HG03196 (cell line): ENCODE results near the gene SLC46A1.
A peak's percentile ranks its signal among the peaks of the same experiment; 100 is the strongest.
"Not testable (repeated sequence)": the region's sequence is repeated elsewhere in the genome, so short reads cannot be mapped to it uniquely, and the experiment has no call there.

ENCODE experiments used
- ATAC-seq: cut with Tn5 transposase; IDR thresholded peaks from one replicate; pipeline ENCODE4 v1.9.1; 2021; ENCODE audit not compliant: unreplicated experiment

Gene SLC46A1

GRCh38 chr17:28405632-28406472, at the start of gene SLC46A1:
Gene SLC46A1, minus strand, starts transcription at chr17:28406212. Its CDS starts 98 bp downstream, at chr17:28406114.
- ATAC-seq = peak; percentile 46

GRCh38 chr17:28449859-28450258, 43.8 kb upstream of the SLC46A1 start:
- ATAC-seq = no peak

- no peak for ATAC-seq
Measured at GRCh38 chr17:28447396-28447760, 41.4 kb upstream of the SLC46A1 start.

- ATAC-seq = no peak
Measured at GRCh38 chr17:28446716-28447395, 40.8 kb upstream of the SLC46A1 start.

- no peak for ATAC-seq
Measured at GRCh38 chr17:28443901-28444638, 38.1 kb upstream of the SLC46A1 start.

GRCh38 chr17:28434326-28434725, 28.3 kb upstream of the SLC46A1 start:
- not testable (repeated sequence) for ATAC-seq

- no peak for ATAC-seq
Measured at GRCh38 chr17:28433721-28434120, 27.7 kb upstream of the SLC46A1 start.

- not testable (repeated sequence) for ATAC-seq
Measured at GRCh38 chr17:28427982-28428381, 22.0 kb upstream of the SLC46A1 start.

GRCh38 chr17:28427371-28427770, 21.4 kb upstream of the SLC46A1 start:
- ATAC-seq = no peak

- ATAC-seq = no peak
Measured at GRCh38 chr17:28426081-28426519, 20.1 kb upstream of the SLC46A1 start.

GRCh38 chr17:28425206-28425605, 19.2 kb upstream of the SLC46A1 start:
- ATAC-seq = no peak

GRCh38 chr17:28421787-28422305, 15.8 kb upstream of the SLC46A1 start:
- ATAC-seq = no peak

GRCh38 chr17:28416703-28417311, 10.8 kb upstream of the SLC46A1 start:
- ATAC-seq = no peak

GRCh38 chr17:28415886-28416285, 9.9 kb upstream of the SLC46A1 start:
- no peak for ATAC-seq

GRCh38 chr17:28413804-28414203, 7.8 kb upstream of the SLC46A1 start:
- ATAC-seq = no peak

- no peak for ATAC-seq
Measured at GRCh38 chr17:28412099-28412498, 6.1 kb upstream of the SLC46A1 start.

GRCh38 chr17:28407974-28408306, 1.9 kb upstream of the SLC46A1 start:
- ATAC-seq = no peak

GRCh38 chr17:28407130-28407973, 1.3 kb upstream of the SLC46A1 start:
- ATAC-seq = no peak

GRCh38 chr17:28406473-28406814, 432 bp upstream of the SLC46A1 start:
- no peak for ATAC-seq
